H1 (cell line): ENCODE results near the gene MRPL1. TPM values are rescaled to one million over a fixed set of nuclear protein-coding genes. Genes with fewer than 3 reads are reported as not detected.

Experiments
- CBX8 ChIP-seq: fragments of 300-800, 300-1000 bp; sonication (generic); IDR thresholded peaks from 2 replicates; pipeline ENCODE4 v1.7.1; 2016; ENCODE audit warnings: low read depth, low read length, borderline replicate concordance
- CHD7 ChIP-seq: fragments of 300-600 bp; sonication (generic); IDR thresholded peaks from 2 replicates; pipeline ENCODE4 v1.7.1; 2012; ENCODE audit warnings: low read length, moderate library complexity, mild to moderate bottlenecking, inconsistent platforms; ENCODE audit not compliant: insufficient replicate concordance
- FOSL1 ChIP-seq: IDR thresholded peaks from 2 replicates; pipeline ENCODE4 v1.6.1; 2011; ENCODE audit warnings: mild to moderate bottlenecking, low read depth, low read length, moderate library complexity; ENCODE audit not compliant: insufficient read depth
- KDM1A ChIP-seq: fragments of 200-600, 300-600 bp; sonication (generic); IDR thresholded peaks from 2 replicates; pipeline ENCODE4 v1.7.1; 2016; ENCODE audit warnings: mild to moderate bottlenecking, low read length, borderline replicate concordance
- KDM4A ChIP-seq: IDR thresholded peaks from one replicate; pipeline ENCODE4 v1.7.1; 2012; ENCODE audit warnings: low read depth, mild to moderate bottlenecking, moderate library complexity, low read length, inconsistent platforms; ENCODE audit not compliant: severe bottlenecking
- POU5F1 ChIP-seq: IDR thresholded peaks from 2 replicates; pipeline ENCODE4 v1.6.1; 2011; ENCODE audit warnings: low read depth, mild to moderate bottlenecking, low read length, moderate library complexity
- RAD21 ChIP-seq, 2 experiments: IDR thresholded peaks in 1 of 2; conservative IDR thresholded peaks in 1 of 2; 2 replicates each; pipeline ENCODE4 v1.6.1; 2011; ENCODE audit warnings: low read depth in 2 of 2, low read length in 2 of 2, improper control_type of control experiment in 1 of 2, inconsistent platforms in 1 of 2, mild to moderate bottlenecking in 1 of 2, moderate library complexity in 1 of 2
- TAF1 ChIP-seq: IDR thresholded peaks from 2 replicates; pipeline ENCODE4 v1.6.1; 2011; ENCODE audit warnings: mild to moderate bottlenecking, low read depth, low read length
- ZNF274 ChIP-seq: IDR thresholded peaks from 2 replicates; pipeline ENCODE4 v1.7.0; 2012; ENCODE audit warnings: low read length, borderline replicate concordance; ENCODE audit errors: extremely low read depth
- polyA plus RNA-seq, 7 experiments: library from polyadenylated mRNA; depleted of rRNA in 3 of 7; stranded (reverse) in 5 of 7; unstranded in 2 of 7; fragments of >200 nt in 5 of 7; fragments of 200-250 nt in 2 of 7; gene quantifications; 1 replicate in 5 of 7; 2 replicates in 1 of 7; 4 replicates in 1 of 7; pipeline versions ENCODE4 v1.2.1 to v1.2.3, GENCODE V29; 2011 to 2013; ENCODE audit warnings: missing spikeins in 2 of 7, mixed read lengths in 2 of 7
- total RNA-seq: library from RNA; stranded (reverse); fragmentation: NEBNext Ultra II Directional; extraction: Animal tissue kit (Norgen Biotek cat#: 25700); gene quantifications from 2 replicates; pipeline ENCODE4 v1.2.1, GENCODE V29; 2021

MRPL1 gene
- total and polyA plus RNA-seq, 2 of the 8 experiments (the other 6 are each of a cell fraction or from before 2014, with no cell fraction given) = 9.6 to 37.0 TPM

DNA sequence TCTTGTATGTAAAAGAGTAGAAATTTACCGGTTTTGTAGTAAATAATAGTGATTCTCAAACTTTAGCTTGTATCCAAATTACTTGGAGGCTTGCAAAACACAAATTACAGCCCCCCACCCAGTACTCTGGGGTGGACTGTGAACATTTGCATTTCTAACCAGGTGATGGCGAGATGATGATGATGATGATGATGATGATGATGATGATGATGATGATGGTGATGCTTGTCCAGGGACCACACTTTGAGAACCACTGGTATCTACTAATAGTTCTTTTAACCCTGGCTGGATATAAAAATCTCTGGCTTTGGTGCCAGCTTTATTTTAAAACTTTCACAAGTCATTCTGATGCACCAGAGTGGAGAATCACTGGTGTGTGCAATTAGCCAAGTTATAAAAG lies 96.3 kb downstream of the MRPL1 start (continued):
- no peak for TF ChIP-seq CHD7
- TF ChIP-seq KDM1A = no peak
- no peak for TF ChIP-seq CBX8
- TF ChIP-seq POU5F1 = no peak
- no peak for TF ChIP-seq FOSL1
- TF ChIP-seq ZNF274 = no peak
- no peak for TF ChIP-seq TAF1
- no peak for TF ChIP-seq RAD21 (IDR thresholded peaks at IDR 0.05 in 1 of 2, conservative IDR thresholded peaks at IDR 0.05 in 1 of 2; ENCODE audit: low read depth in 2 of 2, low read length in 2 of 2)
- no peak for TF ChIP-seq KDM4A
